IMR-90 (cell line): ENCODE data around the gene TNFSF13B.

Experiments
- BHLHE40 ChIP-seq: fragments of 150-350 bp; IDR thresholded peaks from 2 replicates; pipeline ENCODE4 v1.6.1; 2016; ENCODE audit warnings: mild to moderate bottlenecking, low read depth, low read length
- CEBPB ChIP-seq: IDR thresholded peaks from 2 replicates; pipeline ENCODE4 v1.6.1; 2012; ENCODE audit warnings: low read depth, low read length, improper control_type of control experiment
- FOS ChIP-seq: fragments of 150-350 bp; IDR thresholded peaks from 2 replicates; pipeline ENCODE4 v1.6.1; 2016; ENCODE audit warnings: low read depth, low read length
- MAFK ChIP-seq: IDR thresholded peaks from 2 replicates; pipeline ENCODE4 v1.6.1; 2012; ENCODE audit warnings: low read depth, low read length, improper control_type of control experiment
- MXI1 ChIP-seq: IDR thresholded peaks from 2 replicates; pipeline ENCODE4 v1.6.1; 2012; ENCODE audit warnings: low read depth, mild to moderate bottlenecking, low read length, moderate library complexity, borderline replicate concordance
- POLR2A ChIP-seq: IDR thresholded peaks from 2 replicates; pipeline ENCODE4 v1.6.1; 2012; ENCODE audit warnings: mild to moderate bottlenecking, low read depth, low read length
- SMC3 ChIP-seq: fragments of 150-350 bp; IDR thresholded peaks from 2 replicates; pipeline ENCODE4 v1.6.1; 2016; ENCODE audit warnings: low read depth, mild to moderate bottlenecking, antibody characterized with exemption, low read length, moderate library complexity
- USF2 ChIP-seq: fragments of 150-350 bp; IDR thresholded peaks from 2 replicates; pipeline ENCODE4 v1.6.1; 2017; ENCODE audit warnings: mild to moderate bottlenecking, antibody characterized with exemption, low read length, low read depth
- TF ChIP-seq, protein P1 (sequence below): conservative IDR thresholded peaks from 2 replicates; pipeline ENCODE4 v1.5.1; 2012; ENCODE audit warnings: mild to moderate bottlenecking, low read depth, low read length, improper control_type of control experiment
- TF ChIP-seq, protein P2 (sequence below): fragments of 150-350 bp; IDR thresholded peaks from 2 replicates; pipeline ENCODE4 v1.6.1; 2016; ENCODE audit warnings: low read depth, mild to moderate bottlenecking, low read length, moderate library complexity, borderline replicate concordance

- TF ChIP-seq, protein P1, sequence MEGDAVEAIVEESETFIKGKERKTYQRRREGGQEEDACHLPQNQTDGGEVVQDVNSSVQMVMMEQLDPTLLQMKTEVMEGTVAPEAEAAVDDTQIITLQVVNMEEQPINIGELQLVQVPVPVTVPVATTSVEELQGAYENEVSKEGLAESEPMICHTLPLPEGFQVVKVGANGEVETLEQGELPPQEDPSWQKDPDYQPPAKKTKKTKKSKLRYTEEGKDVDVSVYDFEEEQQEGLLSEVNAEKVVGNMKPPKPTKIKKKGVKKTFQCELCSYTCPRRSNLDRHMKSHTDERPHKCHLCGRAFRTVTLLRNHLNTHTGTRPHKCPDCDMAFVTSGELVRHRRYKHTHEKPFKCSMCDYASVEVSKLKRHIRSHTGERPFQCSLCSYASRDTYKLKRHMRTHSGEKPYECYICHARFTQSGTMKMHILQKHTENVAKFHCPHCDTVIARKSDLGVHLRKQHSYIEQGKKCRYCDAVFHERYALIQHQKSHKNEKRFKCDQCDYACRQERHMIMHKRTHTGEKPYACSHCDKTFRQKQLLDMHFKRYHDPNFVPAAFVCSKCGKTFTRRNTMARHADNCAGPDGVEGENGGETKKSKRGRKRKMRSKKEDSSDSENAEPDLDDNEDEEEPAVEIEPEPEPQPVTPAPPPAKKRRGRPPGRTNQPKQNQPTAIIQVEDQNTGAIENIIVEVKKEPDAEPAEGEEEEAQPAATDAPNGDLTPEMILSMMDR, result peak; percentile 74
- peak; percentile 25; the same call in 1 of the 2 replicates for TF ChIP-seq SMC3
- TF ChIP-seq, protein P2, sequence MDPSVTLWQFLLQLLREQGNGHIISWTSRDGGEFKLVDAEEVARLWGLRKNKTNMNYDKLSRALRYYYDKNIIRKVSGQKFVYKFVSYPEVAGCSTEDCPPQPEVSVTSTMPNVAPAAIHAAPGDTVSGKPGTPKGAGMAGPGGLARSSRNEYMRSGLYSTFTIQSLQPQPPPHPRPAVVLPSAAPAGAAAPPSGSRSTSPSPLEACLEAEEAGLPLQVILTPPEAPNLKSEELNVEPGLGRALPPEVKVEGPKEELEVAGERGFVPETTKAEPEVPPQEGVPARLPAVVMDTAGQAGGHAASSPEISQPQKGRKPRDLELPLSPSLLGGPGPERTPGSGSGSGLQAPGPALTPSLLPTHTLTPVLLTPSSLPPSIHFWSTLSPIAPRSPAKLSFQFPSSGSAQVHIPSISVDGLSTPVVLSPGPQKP, result no peak
- TF ChIP-seq MAFK, result no peak
- TF ChIP-seq BHLHE40, result no peak
- no peak for TF ChIP-seq FOS
- no peak for TF ChIP-seq USF2
- no peak for TF ChIP-seq MXI1
- TF ChIP-seq POLR2A, result no peak
- no peak for TF ChIP-seq CEBPB
Measured at GRCh38 chr13:108227651-108228272, 41.8 kb upstream of the TNFSF13B start.
